ENCODE measurements around the gene CELA2A. TPM values are rescaled to one million over a fixed set of nuclear protein-coding genes. Genes with fewer than 3 reads are reported as not detected.
"Not testable (repeated sequence)": the region's sequence is repeated elsewhere in the genome, so short reads cannot be mapped to it uniquely, and the experiment has no call there.

CELA2A gene
- total RNA-seq, 1 experiment from 2014 or later: 0.72 TPM

- H3K4me1 ChIP-seq (ENCODE audit: control insufficient read depth, insufficient read depth, low read length): no peaks in the 10 kb centered on the region
- H3K36me3 ChIP-seq (ENCODE audit: control insufficient read depth, insufficient read depth, low read length): no peaks in the 10 kb centered on the region
- no TSS peak for BruUV-seq (replicated peaks)
- POLR2A ChIA-PET: interaction anchor here (0.7 kb wide), 1 partner anchor 149 kb away, joined by 3 read pairs; no protein-coding TSS in a partner anchor
- H3K4me3 ChIP-seq (ENCODE audit: low read depth in 2 of 2, low read length in 2 of 2): no peak overlapping the region
- no peaks in the 10 kb centered on the region for H3K27me3 ChIP-seq (ENCODE audit: control insufficient read depth, insufficient read depth, low read length)
- DNase-seq (ENCODE audit: low read depth, low spot score) (no peak), ATAC-seq (no peak)
- TF ChIP-seq POLR2AphosphoS5 (IDR thresholded peaks at IDR 0.05; ENCODE audit: low read depth, low read length) (no peak), REST (IDR thresholded peaks at IDR 0.05; ENCODE audit: insufficient read depth in 1 of 2, low read depth in 2 of 2, low read length in 1 of 2) (no peak), SIN3A (IDR thresholded peaks at IDR 0.05; ENCODE audit: borderline replicate concordance, insufficient read depth, low read depth, low read length) (no peak), TCF7L2 (IDR thresholded peaks at IDR 0.05; ENCODE audit: low read depth, low read length) (no peak)
- TF ChIP-seq, protein P1, sequence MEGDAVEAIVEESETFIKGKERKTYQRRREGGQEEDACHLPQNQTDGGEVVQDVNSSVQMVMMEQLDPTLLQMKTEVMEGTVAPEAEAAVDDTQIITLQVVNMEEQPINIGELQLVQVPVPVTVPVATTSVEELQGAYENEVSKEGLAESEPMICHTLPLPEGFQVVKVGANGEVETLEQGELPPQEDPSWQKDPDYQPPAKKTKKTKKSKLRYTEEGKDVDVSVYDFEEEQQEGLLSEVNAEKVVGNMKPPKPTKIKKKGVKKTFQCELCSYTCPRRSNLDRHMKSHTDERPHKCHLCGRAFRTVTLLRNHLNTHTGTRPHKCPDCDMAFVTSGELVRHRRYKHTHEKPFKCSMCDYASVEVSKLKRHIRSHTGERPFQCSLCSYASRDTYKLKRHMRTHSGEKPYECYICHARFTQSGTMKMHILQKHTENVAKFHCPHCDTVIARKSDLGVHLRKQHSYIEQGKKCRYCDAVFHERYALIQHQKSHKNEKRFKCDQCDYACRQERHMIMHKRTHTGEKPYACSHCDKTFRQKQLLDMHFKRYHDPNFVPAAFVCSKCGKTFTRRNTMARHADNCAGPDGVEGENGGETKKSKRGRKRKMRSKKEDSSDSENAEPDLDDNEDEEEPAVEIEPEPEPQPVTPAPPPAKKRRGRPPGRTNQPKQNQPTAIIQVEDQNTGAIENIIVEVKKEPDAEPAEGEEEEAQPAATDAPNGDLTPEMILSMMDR (IDR thresholded peaks at IDR 0.05): no peak
- no peak overlapping the region for H3K27ac ChIP-seq (ENCODE audit: low read length)
- in situ Hi-C loops (cut with HindIII; ENCODE audit: low pct_unique_long_range_greater_than_20kb, low sequenced_read_pairs) (no loop called here), intact Hi-C loops (cut with micrococcal nuclease; ENCODE audit: unreplicated experiment) (no loop called here)
- CTCF ChIA-PET: no interaction called here
- no peaks in the 10 kb centered on the region for H3K9me3 ChIP-seq (ENCODE audit: control insufficient read depth, insufficient read depth, low read depth, low read length)
Measured at GRCh38 chr1:15465674-15466073, 9.1 kb downstream of the CELA2A start.

DNA sequence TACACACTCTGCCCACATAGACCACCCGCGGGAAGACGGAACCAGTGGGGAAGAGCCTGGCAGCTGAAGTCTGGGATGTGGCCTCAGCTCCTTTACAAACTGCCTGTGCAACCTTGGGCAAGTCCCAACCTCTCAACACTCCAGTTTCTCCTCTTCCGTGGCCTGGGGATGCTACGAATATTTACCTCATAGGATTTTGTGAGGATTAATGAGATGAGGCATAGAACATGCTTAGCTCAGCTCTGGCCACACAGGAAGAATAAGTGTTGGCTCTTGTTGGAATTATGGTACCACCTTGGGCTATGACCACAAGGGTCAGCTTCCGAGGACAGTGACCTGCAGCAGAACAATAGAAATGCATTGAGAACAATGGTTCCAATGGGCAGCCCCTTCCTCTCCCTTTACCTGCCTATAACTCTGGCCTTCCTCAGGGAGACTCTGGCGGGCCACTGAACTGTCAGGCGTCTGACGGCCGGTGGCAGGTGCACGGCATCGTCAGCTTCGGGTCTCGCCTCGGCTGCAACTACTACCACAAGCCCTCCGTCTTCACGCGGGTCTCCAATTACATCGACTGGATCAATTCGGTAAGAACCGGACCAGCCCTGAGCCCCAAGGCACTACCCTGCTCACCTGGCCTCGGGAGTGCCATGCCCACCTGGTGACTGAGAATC, 10.6 kb downstream of the CELA2A start:
- BruUV-seq (replicated peaks); H3K4me1 ChIP-seq (ENCODE audit: control insufficient read depth, insufficient read depth, low read length); H3K36me3 ChIP-seq (ENCODE audit: control insufficient read depth, insufficient read depth, low read length); in situ Hi-C loops (cut with HindIII; ENCODE audit: low pct_unique_long_range_greater_than_20kb, low sequenced_read_pairs); H3K9me3 ChIP-seq (ENCODE audit: control insufficient read depth, insufficient read depth, low read depth, low read length); H3K27ac ChIP-seq (ENCODE audit: low read length); POLR2A ChIA-PET; ATAC-seq; H3K27me3 ChIP-seq (ENCODE audit: control insufficient read depth, insufficient read depth, low read length); H3K4me3 ChIP-seq (ENCODE audit: low read depth in 2 of 2, low read length in 2 of 2); DNase-seq (ENCODE audit: low read depth, low spot score); intact Hi-C loops (cut with micrococcal nuclease; ENCODE audit: unreplicated experiment); CTCF ChIA-PET: not testable (repeated sequence)

DNA sequence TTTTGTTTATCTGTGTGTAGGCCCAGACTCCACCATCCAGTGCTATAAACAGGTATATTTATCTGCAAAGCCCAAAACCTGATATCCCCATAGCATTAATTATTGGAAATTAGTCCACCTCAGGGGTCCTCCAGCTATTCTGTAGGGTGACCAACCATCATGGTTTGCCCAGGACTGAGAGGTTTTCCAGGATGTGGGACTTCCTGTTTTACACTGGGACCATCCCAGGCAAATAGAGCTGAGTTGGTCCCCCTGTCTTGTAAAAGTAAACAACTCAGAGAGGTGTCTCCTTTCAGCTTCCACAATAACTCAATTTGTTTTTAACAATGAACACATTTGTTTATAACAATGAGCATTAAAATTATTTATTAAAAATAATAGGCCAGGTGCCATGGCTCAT, 11.6 kb downstream of the CELA2A start:
- intact Hi-C loops (cut with micrococcal nuclease; ENCODE audit: unreplicated experiment): no loop called here
- no TSS peak for BruUV-seq (replicated peaks)
- TF ChIP-seq, protein P1 (IDR thresholded peaks at IDR 0.05): no peak
- no peak for TF ChIP-seq TCF7L2 (IDR thresholded peaks at IDR 0.05; ENCODE audit: low read depth, low read length)
- no peak for TF ChIP-seq REST (IDR thresholded peaks at IDR 0.05; ENCODE audit: insufficient read depth in 1 of 2, low read depth in 2 of 2, low read length in 1 of 2)
- TF ChIP-seq POLR2AphosphoS5 (IDR thresholded peaks at IDR 0.05; ENCODE audit: low read depth, low read length): no peak
- TF ChIP-seq SIN3A (IDR thresholded peaks at IDR 0.05; ENCODE audit: borderline replicate concordance, insufficient read depth, low read depth, low read length): no peak
- Histone ChIP-seq H3K9me3 (ENCODE audit: control insufficient read depth, insufficient read depth, low read depth, low read length) (no peaks in the 10 kb centered on the region), H3K27me3 (ENCODE audit: control insufficient read depth, insufficient read depth, low read length) (no peaks in the 10 kb centered on the region), H3K36me3 (ENCODE audit: control insufficient read depth, insufficient read depth, low read length) (no peaks in the 10 kb centered on the region), H3K4me3 (ENCODE audit: low read depth in 2 of 2, low read length in 2 of 2) (no peak overlapping the region), H3K27ac (ENCODE audit: low read length) (no peak overlapping the region), H3K4me1 (ENCODE audit: control insufficient read depth, insufficient read depth, low read length) (no peaks in the 10 kb centered on the region)
- CTCF ChIA-PET: no interaction called here
- in situ Hi-C loops (cut with HindIII; ENCODE audit: low pct_unique_long_range_greater_than_20kb, low sequenced_read_pairs): no loop called here
- ATAC-seq (no peak), DNase-seq (ENCODE audit: low read depth, low spot score) (no peak)
- POLR2A ChIA-PET: no interaction called here
